NOMO-1 treated with DMSO at 0.1 percent for 48 hours (cell line): ENCODE measurements around the gene ALKBH5.
A peak's percentile ranks its signal among the peaks of the same experiment; 100 is the strongest.

Source experiments
- DNase-seq: peaks from one replicate; lab custom pipeline; 2025; ENCODE audit not compliant: unreplicated experiment; lab: John Stamatoyannopoulos, UW

Gene ALKBH5

DNA sequence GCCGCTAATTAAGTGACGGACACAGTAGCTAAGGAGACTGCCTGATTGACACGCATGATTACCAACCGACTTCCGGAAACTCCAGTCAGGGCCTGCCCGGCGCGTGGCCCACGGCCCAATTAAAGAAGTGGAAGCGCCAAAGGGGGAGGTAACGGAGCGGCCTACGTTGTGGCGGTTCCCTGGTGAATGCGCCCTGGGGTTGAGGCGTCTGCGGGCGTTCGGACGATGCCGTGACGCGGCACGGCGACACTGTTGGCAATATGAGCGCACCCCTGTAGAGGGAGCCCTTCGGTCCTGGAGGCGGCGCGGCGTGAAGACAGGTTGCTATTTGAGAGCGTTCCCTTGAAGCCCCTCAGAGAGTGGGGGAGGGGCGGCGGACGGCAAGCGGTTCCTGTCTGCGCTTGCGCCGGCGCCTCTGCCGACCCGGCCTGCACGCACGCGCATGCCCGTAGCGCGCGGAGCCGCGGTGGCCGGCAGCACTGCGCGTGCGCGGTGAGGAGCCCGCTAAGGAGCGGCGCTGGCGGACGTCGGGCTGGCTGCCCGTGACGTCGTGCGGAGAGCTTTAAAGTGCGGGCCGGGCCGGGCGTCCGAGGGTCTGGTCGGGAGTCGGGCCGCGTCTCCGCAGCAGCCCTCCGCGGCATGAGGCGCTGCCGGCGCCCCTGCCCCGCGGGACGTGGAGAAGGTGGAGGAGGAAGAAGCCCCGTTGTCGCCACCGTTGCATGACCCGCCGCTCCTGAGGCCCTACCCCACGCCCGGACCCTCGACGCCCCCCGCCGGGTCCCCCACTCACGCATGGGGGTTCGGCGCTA, at the start of gene ALKBH5:
Gene ALKBH5, plus strand, starts transcription at position 495 of the 809 bp plus-strand sequence. CDS start 416 bp downstream, outside the sequence.
- DNase-seq, result peak; percentile 99

DNA sequence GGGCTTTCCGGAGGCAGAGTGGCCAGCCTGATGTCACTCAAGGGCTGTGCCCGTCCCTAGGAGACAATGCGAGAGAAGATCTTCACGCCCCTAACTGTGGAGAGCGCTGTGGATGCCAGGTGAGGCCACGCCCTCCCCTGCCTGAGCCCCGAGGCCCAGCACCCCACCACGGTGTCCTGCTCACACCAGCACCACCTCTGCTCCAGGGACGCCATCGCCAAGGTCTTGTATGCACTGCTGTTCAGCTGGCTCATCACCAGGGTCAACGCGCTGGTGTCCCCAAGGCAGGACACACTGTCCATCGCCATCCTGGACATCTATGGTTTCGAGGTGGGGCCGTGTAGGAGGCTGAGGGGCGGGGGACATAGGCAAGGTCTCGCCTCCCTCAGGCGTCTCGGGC, 47.3 kb upstream of the ALKBH5 start:
- DNase-seq, result no peak

DNA sequence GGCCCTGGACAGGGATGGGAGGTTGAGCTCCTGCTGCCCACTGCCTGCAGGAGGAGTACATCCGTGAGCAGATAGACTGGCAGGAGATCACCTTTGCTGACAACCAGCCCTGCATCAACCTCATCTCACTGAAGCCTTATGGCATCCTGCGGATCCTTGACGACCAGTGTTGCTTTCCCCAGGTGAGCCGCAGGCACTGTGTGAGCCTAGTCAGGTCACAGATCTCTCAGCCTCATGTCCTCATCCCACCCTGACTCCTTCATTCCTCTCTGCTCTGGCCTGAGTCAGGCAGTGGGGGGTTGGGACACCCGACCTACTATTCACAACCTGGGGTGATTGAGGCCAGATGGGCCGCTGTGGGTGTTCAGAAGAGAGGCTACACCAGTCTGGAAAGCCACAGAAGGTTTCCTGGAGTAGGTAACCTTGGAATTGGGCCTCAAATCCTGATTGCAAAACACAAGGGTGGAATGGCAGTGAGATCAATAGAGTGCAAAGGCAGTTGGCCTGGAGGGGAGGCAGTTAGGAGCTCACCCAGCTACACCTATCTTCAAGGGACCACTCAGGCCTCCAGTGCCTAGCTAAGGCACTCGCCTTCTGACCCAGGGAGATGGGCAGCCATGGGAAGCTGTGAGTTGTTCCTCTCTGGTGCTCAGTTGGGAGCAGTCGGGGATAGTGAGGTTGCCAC, 45.4 kb upstream of the ALKBH5 start:
- DNase-seq, result no peak

DNA sequence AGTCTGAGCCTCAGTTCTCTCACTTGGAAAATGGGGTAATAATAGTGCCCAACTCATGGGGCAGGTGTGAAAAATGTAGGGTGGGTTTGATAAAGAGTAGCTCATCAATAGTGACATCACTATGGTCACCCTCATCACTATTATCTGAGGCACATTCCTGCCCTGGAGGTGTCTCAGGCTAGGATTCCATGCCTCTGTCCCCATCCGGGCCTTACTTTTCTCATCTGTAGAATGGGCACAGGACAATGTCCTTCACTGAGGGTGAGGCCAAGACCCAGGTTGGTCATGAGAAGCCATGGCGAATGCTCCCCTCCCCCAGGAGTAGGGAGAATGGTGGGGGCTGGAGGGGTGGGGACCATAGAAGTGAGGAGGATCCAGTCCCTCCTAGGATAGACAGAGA, 44.5 kb upstream of the ALKBH5 start:
- DNase-seq, result no peak

DNA sequence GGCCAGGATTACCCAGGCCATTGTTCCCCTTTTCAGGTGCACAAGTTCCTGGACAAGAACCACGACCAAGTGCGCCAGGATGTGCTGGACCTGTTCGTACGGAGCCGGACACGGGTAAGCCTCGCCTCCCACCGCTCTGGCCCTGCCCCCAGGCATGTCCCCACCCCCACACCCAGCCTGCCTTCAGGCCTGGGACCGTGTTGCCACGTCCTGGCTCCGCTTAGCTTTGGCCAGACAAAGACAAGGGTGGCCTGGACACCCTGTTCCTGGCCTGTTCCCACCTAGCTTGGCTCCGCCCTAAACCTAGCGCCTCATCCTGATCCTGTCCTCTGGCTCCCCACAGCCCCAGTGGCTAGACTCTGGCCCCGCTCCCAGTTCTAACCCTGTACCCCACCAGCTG, 44.1 kb upstream of the ALKBH5 start:
- DNase-seq, result no peak

DNA sequence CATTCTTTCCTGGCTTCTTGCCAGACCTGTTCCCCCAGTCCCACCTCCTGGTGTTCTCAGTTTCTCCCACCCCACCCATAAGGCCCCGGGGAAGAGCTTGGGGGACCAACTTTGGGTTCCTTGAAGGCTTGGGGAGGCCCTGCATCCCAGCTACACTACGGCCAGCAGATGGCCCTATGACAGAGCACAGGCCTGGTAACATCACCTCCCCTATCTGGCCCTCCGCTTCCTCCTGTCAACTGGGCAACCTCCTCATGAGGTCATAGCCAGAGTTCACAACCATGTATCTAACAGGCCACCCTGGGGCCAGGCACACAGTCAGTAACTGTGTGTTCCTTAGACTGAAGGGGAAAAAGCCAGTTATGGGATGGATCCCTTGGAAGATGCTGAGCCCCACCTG, 43.7 kb upstream of the ALKBH5 start:
- no peak for DNase-seq

DNA sequence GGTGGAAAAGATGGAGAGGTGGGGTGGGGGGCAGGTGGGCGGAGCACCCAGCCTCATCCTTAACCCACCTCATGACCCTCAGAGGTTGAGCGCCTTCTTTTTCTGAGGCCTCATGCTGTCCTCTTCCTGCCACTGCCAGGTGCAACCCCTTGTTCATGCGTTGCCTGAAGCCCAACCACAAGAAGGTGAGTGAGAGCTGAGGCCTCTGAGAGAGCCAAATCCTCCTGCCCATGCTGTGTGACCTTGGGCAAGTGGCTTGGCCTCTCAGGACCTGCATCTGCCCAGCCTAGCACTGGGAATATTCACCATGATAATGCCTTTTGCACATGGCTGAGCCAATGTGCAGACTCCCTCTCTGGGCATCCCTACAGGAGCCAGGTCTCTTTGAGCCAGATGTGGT, 43.0 kb upstream of the ALKBH5 start:
- DNase-seq, result no peak

DNA sequence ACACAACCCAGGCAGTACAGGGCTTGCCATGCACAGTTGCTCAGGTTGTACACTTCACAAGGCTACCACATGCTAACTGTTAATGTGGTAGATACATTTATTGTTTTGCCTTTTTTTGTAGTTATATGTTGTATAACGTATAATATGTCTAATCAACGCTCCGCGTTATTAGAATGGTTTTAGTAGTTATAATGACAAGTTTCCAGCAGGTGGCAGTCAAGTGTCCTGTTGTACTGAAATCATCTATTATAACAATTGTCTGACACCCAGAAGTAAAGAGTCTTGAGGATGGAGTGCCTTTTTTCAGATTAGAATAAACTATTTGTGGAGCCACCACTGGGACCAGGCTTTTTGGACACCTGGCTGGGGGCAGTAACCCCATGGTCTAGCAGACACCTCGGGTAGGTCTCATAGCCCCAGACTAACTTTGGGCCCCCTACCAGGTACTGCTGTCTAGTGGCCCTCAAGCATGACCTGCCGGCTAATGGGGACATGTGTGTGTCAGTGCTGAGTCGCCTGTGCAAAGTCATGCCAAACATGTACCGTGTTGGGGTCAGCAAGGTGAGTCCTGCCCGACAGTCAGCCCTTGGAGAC, 42.3 kb upstream of the ALKBH5 start:
- peak; percentile 68 for DNase-seq

DNA sequence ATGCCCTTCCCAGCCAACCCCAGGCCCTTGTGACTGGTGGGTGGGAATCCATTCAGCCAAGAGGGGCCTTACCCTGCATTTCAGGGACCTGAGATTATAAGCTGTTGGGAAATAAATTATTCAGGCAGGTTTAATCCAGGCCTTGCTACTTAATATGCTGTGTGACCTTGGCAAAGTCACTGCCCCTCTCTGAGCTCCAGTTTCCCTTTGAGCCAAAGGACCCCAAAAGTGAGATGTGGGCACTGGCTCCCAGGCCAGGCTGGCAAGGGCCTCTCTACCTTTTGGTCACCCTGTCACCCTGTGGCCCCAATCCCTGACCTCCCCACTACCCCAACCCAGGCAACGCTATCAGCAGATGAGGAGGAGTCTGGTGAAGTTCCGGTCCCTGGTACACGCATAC, 41.2 kb upstream of the ALKBH5 start:
- no peak for DNase-seq

DNA sequence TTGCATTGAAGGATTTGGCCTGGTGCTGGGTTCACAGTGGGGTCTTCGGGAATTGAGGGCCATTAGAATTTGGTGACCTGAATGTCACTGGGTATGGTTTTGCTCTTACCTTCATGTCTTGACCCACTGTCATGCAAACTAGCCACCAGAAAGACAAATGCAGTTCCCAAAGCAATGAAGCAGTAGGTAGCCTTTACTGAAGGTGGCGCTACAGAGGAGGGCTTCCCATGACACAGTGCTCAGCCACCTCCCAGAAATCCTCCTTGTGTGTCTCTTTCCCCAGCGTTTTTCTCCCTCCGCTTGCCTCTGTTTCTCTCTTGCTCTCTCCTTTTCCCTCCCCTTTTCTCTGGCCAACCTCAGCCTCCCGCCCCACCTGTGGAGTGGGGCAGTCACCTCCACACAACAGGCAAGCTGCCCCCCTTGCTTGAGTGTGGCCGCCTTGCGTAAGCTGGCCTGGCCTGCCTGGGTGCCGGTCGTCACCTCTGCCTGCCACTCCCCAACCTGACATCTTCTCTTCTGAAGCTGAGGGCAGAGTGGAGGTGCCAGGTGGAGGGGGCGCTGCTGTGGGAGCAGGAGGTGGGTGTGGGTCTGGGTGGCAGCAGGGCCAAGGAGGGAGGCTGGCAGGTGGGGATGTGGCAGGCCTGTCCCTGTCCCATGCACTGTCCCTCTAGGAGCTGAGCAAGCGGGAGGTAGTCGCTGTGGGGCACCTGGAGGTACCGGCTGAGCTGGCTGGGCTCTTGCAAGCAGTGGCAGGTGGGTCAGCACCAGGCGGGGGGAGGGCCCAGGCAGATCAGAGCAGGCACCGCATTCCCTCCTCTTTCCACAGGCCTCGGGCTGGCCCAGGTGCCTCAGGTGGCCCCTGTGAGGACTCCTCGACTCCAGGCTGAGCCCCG, 40.3 kb upstream of the ALKBH5 start:
- no peak for DNase-seq

DNA sequence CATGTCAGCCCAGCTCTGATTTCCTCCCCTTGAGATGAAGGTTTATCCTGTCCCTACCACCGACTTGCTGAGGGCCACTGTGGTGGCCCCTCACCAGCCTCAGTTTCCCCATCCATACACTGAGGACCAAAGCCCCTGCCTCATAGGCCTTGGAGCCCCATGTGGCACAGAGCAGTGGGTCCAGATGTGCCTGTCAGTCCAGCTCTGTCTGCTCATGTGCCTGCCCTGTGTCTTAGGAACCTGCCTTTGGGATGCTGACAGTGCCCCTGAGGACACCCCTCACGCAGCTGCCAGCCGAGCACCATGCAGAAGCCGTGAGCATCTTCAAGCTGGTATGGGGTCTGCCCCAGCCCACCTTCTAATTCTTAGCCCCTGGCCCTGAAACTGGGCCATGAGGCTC, 39.4 kb upstream of the ALKBH5 start:
- DNase-seq, result no peak

DNA sequence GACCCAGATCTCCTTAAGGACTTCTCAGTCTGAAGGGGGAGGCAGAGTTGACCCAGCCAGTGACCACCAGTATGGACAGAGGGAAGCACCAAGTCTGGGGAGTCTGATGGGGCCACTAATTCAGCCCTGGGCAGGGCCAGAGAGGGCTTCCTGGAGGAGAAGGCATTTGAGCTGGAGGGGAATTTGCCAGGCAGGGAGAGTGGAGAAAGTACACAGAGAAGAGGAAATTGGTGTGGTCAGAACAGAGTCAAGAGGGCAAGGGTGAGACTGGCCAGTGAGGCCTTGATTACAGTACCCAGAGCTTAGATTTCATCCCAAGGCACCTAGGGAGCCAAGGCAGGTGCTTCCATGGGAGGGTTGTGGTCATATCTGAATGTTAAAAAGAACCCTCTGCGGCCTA, 38.8 kb upstream of the ALKBH5 start:
- no peak for DNase-seq

DNA sequence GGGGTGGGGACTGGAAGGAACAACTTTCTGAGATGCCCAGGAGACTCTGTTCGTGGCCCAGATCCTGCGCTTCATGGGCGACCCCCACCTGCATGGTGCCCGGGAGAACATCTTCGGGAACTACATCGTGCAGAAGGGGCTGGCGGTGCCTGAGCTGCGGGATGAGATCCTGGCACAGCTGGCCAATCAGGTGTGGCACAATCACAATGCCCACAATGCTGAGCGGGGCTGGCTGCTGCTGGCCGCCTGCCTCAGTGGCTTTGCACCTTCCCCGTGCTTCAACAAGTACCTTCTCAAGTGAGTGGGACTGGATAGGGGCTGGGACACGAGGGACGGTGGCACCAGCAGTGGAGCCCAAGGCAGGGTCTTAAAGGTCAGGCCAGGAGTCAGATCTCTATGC, 37.8 kb upstream of the ALKBH5 start:
- DNase-seq, result no peak

DNA sequence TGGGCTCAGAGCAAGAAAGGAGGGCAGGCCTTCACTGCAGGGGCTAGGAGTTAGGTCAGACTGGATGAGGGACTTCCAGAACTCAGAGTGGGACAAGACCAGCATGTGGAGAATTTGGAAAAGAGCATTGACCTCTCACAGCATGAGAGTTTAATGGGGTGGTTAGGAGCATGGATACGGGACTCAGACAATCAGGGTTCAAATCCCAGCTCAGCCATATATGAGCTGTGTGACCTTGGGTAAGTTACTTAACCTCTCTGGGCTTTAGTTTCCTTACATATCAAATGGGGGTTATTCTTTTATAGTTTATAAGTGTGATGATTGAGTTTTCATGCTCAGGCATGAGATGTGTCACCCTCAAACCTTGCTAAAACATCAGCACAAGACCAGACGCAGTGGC, 37.4 kb upstream of the ALKBH5 start:
- no peak for DNase-seq

DNA sequence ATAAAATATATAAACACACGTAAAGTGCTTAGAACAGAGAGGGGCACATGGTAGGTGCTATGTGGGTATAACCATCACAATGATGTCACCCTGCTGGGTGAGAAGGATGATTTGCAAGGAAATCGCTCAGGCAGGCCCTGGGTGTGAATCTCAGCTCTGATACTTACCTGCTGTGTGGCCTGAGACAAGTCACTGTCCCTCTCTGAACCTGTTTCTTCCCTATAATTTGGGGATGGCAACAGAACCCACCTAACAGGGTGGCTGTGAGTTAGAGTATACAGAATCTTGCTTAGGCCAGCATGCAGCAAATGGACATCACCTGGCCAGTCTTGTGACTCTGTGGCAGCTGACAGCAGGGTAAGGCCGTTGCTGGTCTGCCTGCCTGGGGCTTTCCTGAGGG, 36.6 kb upstream of the ALKBH5 start:
- no peak for DNase-seq

DNA sequence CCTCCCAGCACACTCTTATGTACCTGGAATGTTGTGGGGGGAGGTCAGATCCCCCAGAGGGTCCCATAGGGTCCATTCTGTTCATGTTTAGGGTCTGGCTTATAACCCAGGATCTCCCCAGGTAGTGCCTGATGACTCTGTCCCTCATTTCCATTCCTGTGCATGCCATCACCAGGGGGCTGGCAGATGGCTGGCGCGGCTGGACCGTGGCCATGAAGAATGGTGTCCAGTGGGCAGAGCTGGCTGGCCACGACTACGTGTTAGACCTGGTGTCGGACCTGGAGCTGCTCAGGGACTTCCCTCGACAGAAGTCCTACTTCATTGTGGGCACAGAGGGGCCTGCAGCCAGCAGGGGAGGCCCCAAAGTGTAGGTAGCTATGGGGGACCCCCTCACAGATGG, 35.0 kb upstream of the ALKBH5 start:
- no peak for DNase-seq

DNA sequence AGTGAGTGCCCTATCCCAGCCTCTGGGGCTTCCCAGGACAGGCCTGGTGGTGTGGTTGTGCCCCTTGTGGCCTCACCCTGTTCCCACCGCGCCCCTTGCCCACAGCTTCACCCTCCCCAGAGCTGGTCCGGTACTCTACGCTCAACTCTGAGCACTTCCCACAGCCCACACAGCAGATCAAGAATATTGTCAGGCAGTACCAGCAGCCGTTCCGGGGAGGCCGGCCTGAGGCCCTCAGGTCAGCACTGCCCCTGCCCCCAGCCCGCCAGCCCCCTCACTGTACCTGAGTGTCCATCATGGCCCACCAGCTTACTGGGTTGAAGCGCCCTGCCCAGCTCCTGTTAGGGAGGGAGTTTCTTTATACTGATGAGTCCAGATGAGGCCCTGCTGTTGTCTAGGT, 32.3 kb upstream of the ALKBH5 start:
- no peak for DNase-seq

DNA sequence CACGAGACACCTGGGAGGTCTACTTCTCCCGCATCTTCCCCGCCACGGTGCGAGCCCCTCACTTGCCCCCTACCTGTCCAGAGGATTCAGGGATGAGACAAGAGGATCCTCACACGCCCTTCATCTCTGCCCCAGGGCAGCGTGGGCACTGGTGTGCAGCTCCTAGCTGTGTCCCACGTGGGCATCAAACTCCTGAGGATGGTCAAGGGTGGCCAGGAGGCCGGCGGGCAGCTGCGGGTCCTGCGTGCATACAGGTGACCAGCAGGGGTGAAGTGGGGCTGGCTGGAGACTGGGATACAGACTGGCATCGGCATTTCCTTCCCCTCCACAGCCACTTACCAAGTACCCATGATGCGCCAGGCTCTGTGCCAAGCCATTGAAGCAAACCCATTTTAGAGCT, 28.4 kb upstream of the ALKBH5 start:
- DNase-seq, result no peak

DNA sequence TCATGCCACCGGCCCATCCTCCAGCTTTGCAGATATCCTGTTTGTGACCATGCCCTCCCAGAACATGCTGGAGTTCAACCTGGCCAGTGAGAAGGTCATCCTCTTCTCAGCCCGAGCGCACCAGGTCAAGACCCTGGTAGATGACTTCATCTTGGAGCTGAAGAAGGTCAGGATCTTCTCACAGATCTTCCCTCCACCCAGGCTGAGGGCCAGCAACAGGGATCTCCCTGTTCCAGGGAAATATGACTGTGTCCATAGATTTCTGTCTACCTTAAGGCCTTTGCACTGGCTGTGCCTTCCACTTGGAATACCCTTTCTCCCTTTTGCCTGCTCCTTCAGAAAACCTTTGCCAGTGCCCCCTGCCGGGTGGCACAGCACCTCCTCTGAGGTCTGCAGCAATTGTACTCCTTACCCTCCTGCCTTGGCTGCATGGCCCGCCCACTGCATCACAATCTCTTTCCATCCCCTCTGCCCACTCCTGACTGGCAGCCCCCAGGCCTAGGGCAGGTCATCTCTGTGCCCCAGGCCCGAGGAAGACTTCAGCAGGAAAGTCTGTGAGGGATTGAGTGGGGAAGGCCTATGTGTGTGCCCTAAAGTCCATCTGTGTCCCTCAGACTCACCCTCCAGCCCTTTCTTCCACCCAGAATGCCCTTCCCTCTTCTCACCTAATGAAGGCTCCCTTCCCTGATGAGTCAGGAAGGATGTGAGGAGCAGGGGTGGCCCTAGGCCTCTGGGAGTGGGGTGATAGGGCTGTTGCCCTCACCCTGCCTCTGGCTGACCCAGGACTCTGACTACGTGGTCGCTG, 27.3 kb upstream of the ALKBH5 start:
- no peak for DNase-seq

DNA sequence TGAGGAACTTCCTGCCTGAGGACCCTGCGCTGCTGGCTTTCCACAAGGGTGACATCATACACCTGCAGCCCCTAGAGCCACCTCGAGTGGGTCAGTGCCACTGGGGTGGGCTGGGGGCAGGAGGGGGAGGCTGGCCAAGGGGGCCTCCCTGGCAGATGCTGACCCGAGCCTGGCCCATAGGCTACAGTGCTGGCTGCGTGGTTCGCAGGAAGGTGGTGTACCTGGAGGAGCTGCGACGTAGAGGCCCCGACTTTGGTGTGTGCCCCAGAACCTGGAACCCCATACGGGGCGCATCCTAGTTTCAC, 26.7 kb upstream of the ALKBH5 start:
- no peak for DNase-seq
